Stimulated activated CD4-positive, alpha-beta T cell treated with anti-CD3 and anti-CD28 coated beads, Interleukin-4, amount 100 ng/mL, for 1 hour (primary cell): Measurements from ENCODE around the gene LSM3.
"Not testable (repeated sequence)": the region's sequence is repeated elsewhere in the genome, so short reads cannot be mapped to it uniquely, and the experiment has no call there.

Experiments used
- DNase-seq: peaks from one replicate; pipeline ENCODE4 v3.0.0-alpha.2; 2020

LSM3 gene

GRCh38 chr3:14222900-14223594 is 44.4 kb downstream of the LSM3 start:
- no peak for DNase-seq

DNA sequence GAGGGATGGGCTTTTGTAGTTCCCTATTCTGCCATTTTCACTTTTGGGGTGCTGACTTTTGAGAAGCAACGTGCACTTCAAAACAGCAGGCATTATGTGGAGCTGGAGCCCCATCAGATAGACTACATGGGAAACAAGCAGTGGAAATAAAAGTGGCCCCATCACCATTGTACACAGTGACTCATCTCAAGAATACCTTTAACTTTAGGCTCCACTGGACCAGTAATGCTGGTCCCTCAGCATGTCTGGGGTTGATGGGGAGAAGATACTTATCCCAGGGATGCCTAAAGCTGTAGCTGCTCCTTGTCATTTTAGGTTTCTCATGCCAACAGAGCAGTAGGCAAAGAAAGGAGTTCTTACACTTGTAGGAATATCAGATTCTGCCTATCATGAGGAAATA is 45.0 kb downstream of the LSM3 start:
- no peak for DNase-seq

DNA sequence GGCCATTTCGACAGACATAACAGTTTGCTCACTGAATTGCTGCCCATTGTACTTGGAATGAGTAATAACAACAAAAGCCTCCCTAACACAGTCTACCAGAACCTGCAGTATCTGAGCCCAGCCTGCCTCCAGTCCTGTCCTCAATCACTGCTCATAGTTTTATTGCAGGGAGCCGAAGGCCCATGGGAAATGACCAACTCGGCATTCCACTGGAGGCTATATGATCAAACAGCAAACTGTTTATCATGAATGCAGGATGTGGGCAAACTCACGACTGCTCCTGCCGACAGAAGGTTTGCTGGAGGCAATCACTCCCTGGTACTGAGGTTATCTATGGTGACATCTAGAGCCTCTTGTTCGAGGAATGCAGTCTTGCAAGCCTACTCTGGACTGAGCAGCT is 46.3 kb downstream of the LSM3 start:
- no peak for DNase-seq

DNA sequence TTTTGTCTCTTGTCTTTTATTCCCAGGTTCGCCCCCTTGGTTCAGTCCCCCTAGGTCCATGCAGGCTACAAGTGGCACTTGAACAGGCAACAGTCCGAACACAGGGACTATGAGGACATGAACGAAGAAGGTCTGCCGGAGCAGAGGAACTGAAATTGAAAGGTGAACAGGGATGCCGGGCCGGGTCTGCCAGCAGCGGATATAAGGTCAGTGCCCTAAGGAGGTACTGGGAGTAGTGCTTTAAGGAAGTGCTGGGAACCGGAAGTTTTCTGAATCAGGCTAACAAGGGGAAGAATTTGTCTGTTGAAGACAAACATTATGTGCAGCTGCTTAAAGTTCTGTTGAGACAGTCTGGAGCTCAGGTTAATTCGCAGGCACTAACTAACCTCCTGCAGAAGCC is 46.8 kb downstream of the LSM3 start:
- no peak for DNase-seq

- DNase-seq = not testable (repeated sequence)
Observed at GRCh38 chr3:14226351-14226750, 47.7 kb downstream of the LSM3 start.

DNA sequence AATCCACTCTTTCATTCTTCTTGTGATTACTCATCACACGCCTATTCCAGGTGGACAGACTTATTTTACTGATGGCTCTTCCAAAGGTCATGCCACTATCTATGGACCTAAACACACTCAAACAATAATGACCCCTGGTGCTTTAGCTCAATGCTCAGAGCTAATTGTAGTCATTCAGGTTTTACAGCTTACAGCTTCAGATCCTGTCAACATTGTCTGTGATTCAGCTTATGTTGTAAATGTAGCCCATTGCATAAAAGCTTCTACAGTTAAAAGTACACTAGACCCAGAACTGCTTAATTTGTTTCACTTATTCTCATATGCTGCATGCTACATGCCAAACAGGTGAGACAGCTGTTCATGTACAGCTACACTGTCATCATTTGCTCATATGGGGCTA is 49.2 kb downstream of the LSM3 start:
- DNase-seq = no peak

DNA sequence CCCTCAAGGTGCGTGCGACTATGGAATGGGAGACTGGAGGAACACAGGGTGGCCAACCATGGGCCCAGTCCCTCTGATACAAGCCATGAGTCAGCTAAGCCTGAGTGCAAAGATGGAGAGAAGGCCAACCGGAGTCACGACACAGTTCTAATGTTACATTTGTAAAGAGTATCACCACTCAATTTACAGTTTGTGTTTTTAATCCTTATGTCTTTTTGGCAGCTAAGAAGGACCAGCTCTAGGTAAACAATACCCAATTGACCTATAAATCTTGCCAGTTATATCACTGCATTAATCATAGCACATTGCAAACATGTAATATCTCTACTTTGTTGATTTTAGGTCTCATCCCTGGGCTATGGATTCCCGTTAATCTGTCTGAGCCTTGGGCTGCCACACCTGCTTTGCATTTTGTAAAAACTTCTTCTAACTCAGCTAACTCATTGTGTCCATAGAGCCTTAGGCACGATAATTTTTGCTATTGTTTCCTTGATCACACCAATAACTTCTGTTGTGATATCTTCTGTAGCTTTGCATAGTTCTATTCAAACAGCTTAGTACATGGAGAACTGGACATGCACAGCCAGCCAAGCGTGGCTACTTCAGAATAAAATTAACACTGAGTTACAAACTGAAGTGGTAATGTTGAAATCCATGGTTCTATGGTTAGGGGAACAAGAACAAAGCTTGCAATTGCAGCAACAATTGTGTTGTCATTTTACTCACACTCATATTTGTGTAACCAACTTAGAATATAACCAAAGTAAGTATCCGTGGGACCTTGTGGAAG is 50.3 kb downstream of the LSM3 start:
- DNase-seq = no peak

GRCh38 chr3:14229695-14230094 is 51.1 kb downstream of the LSM3 start:
- DNase-seq = not testable (repeated sequence)

DNA sequence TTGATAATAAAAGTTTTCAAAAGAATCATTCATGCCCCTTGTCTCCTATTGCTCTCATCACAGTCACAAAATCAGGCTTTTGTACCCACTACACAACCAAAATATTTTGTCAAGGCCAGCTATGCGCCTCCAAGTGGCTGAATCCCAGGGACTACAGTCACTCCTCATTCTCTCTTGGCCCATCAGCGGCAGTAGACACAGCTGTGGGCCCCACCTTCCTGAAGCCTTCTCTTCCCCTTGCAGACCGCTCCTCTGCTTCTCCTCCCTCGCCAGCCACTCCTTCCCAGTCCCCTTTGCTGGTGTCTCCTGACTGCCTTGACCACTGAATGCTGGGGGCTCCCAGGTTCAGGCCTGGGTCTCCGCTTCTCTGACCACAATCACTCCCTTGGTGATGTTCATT is 52.1 kb downstream of the LSM3 start:
- DNase-seq = no peak

- no peak for DNase-seq
Observed at GRCh38 chr3:14231145-14231990, 52.8 kb downstream of the LSM3 start.

DNA sequence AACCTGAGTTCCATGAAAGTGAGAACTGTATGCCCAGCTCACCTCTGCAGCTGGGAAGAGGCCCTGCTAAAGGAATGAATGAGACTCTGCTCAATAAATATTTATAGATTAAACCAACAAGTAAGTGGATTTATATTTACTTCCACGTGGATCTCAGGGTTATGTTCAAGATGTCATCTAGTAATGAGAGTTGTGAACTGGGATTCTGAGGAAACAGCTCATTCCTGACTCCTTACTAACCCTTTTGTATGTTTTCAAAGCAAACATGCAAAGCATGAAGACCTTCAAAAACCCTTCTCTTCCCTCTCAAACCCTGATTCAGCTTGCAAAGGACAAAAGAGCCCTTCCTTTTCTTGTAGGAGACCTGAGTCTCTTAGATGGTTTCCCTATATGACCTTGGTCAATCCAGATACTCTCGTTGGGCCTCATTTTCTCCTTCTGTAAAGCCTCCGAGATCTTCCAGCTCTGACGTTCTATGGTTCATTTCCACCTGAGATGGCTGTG is 53.4 kb downstream of the LSM3 start:
- no peak for DNase-seq

- no peak for DNase-seq
Observed at GRCh38 chr3:14234251-14235002, 55.8 kb downstream of the LSM3 start.

DNA sequence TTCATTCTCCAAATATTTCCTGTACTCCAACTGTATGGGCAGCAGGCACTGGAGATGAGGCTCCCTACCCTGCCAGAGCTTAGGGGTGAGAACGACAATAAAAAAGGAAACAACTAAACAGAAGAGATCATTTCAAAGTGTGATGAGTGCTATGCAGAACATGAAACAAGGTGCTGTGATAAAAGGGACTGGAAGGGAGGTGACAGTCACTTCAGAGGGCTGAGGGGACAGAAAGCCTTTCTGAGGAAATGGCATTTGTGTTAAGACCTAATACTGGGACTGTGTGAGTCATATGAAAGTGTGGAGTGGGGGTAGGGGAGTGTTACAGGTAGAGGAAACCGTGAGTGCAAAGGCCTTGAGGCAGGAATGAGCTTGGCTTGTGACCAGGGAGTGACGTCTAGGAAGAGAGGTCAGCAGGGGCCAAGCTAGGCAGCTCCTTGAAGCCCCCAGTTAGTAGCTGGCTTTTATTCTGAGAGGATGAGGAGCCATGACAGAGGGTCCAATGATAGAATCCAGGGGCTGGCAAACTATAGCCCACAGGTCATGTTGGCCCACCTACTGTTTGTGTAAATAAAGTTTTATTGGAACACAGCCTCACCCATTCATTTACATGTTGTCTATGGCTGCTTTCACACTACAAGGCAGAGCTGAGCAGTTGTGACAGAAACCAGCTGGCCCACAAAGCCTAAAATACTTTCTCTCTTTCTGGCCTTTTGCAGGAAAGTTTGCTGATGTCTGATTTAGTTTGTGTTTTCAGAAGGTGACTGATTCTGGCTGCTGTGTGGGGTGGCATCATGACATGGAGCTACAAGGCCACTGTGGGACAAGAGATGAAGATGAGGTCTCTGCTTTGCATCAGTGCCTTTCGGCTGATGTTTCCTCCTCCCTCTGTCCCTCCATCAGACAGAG is 56.6 kb downstream of the LSM3 start:
- no peak for DNase-seq

GRCh38 chr3:14235912-14236295 is 57.3 kb downstream of the LSM3 start:
- DNase-seq = no peak

- DNase-seq = no peak
Observed at GRCh38 chr3:14236902-14237301, 58.3 kb downstream of the LSM3 start.

GRCh38 chr3:14237457-14237856 is 58.8 kb downstream of the LSM3 start:
- no peak for DNase-seq

DNA sequence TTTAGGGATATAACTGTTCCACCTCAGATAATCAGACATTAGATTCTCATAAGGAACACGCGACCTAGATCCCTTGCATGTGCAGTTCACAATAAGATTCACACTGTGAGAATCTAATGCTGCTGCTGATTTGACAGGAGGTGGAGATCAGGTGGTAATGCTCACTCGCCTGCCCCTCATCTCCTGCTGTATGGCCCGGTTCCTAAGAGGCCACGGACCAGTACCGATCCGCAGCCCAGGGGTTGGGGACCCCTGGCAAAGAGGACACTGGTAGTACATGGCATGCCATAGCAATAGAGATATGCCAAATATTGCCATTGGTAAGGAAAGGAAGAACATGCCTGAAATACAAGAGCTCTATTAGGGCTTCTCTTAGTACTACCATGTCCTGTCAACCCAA is 59.7 kb downstream of the LSM3 start:
- no peak for DNase-seq

DNA sequence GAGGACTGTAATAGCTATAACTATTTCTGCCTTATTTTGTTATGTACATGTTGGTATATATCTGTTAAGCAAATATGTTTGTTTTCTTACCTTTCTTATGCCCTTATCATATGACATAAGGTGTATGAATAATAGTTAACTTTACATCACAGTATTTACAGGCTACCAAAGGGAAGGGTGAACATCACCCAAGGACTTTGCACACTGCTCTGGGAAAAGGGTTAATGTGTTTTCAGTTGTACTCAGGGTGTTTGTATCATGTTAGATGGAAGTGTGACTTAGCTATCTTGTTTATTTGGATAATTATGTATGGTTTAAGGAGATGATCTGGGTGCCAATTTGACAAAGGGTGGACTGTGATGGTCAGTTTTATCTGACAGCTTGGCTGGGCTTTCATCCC is 60.3 kb downstream of the LSM3 start:
- DNase-seq = no peak

- DNase-seq = no peak
Observed at GRCh38 chr3:14239940-14240339, 61.3 kb downstream of the LSM3 start.

- DNase-seq = no peak
Observed at GRCh38 chr3:14240366-14240765, 61.7 kb downstream of the LSM3 start.

- no peak for DNase-seq
Observed at GRCh38 chr3:14241716-14242115, 63.1 kb downstream of the LSM3 start.
